ENCODE results near the gene GCSAM. TPM values are rescaled to one million over a fixed set of nuclear protein-coding genes. Genes with fewer than 3 reads are reported as not detected.

Gene GCSAM, protein sequence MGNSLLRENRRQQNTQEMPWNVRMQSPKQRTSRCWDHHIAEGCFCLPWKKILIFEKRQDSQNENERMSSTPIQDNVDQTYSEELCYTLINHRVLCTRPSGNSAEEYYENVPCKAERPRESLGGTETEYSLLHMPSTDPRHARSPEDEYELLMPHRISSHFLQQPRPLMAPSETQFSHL
- 1 to 10 TPM; 1.4 to 1.8 (median 1.5) TPM for polyA plus RNA-seq (ENCODE audit: insufficient read length in 4 of 4)

- DNase-seq (ENCODE audit: low read depth in 4 of 4, low spot score in 3 of 4) = no peak
Observed at GRCh38 chr3:112132975-112133448, at the start of gene GCSAM. Gene GCSAM, minus strand, starts transcription at chr3:112133248. Its CDS starts 128 bp downstream, at chr3:112133120.

DNA sequence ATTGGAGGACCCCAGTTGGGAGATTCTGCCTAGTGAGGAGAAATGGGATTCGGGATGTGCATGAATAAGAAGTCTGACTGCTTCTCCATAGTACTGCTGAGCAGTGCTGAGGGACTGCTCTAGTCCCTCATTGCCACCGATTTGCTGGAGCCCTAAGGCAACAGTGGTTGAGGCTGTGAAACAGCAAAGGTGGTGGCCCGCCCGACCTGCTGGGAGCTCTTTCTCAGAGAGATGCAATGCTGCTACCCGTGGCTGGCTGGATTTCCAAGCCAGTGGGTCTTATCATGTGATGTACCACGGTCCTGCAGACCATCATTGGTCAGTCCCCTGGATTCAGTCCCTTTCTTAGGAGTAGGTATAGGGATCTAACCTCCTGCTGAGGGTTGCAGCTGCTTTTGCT is 42.6 kb upstream of the GCSAM start:
- no peak for DNase-seq (ENCODE audit: low read depth in 4 of 4, low spot score in 3 of 4)

DNA sequence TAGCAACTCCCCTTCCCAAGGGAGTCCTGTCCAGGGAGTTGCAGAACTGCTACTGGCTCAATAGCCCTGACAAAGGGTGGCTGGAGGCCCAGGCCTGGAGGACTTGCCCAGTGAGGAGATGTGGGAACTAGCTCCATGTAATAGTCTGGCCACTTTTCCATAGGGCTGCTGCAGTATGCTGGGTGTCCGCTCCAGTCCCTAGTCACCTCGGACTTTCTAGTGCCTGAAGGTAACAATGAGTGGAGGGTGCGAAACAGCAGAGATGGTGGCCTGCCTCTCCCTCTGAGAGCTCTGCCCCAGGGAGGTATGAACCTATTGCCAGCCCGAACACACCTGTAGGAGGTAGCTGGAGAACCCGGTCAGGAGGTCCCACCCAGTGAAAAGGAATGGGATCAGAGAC is 42.0 kb upstream of the GCSAM start:
- DNase-seq (ENCODE audit: low read depth in 4 of 4, low spot score in 3 of 4) = no peak

DNA sequence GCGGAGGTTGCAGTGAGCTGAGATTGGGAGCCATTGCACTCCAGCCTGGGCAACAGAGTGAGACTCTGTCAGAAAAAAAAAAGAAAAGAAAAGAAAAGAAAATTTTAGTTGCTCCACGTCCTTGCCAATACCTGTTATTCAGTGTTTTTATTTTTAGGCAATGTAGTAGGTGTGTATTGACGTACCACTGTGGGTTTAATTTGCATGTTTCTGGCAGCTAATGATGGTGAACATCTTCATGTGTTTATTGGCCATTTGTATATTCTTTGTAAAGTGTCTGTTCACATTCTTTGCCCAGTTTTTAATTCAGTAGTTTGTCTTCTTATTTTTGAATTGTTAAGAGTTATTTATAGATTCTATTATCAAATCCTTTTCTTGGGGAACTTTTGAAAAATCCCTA is 38.1 kb upstream of the GCSAM start:
- no peak for DNase-seq (ENCODE audit: low read depth in 4 of 4, low spot score in 3 of 4)

GRCh38 chr3:112170046-112170445 is 37.0 kb upstream of the GCSAM start:
- DNase-seq (ENCODE audit: low read depth in 4 of 4, low spot score in 3 of 4) = no peak

- DNase-seq (ENCODE audit: low read depth in 4 of 4, low spot score in 3 of 4) = no peak
Observed at GRCh38 chr3:112167758-112168157, 34.7 kb upstream of the GCSAM start.

GRCh38 chr3:112149136-112149535 is 16.1 kb upstream of the GCSAM start:
- DNase-seq (ENCODE audit: low read depth in 4 of 4, low spot score in 3 of 4) = no peak

- no peak for DNase-seq (ENCODE audit: low read depth in 4 of 4, low spot score in 3 of 4)
Observed at GRCh38 chr3:112143689-112144088, 10.6 kb upstream of the GCSAM start.

GRCh38 chr3:112143251-112143650 is 10.2 kb upstream of the GCSAM start:
- DNase-seq (ENCODE audit: low read depth in 4 of 4, low spot score in 3 of 4) = no peak

DNA sequence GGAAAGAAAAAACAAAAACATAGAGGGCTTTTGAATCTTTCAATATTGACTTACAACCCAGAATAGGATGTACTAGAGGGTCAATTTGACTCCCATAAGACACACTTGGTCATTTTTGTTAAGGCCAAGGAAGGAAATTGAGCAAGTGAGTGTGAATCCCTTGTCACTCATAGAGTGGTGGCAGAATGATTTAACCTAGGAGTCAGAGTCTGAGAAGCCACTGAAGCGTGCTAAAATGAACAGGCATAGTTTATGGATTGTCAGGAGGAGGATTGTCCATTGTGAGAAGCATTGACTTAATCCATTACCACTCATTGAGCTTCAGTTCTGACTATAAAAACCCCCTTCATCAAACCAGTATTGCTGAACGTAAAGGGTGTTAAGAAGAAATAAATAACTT is 8.2 kb upstream of the GCSAM start:
- DNase-seq (ENCODE audit: low read depth in 4 of 4, low spot score in 3 of 4) = no peak

DNA sequence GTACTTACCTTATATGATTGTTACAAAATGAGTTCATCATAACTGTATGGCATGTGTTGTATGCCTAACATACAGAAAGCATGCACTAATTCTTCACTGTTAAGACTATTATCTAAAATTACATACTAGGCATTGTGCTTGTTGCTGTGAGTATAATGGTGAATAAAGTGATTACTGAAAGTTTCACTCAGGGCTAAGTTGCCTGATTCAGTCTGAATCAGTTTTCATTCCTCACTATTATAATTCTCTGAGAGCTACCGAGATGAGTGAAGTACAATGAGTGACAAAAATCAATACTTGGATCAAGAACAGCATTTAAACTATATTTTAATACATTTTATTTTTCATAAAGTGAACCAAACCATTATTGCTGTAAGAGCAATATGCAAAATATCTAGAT is 7.5 kb upstream of the GCSAM start:
- no peak for DNase-seq (ENCODE audit: low read depth in 4 of 4, low spot score in 3 of 4)

GRCh38 chr3:112138219-112138969 is 5.3 kb upstream of the GCSAM start:
- DNase-seq (ENCODE audit: low read depth in 4 of 4, low spot score in 3 of 4) = no peak

DNA sequence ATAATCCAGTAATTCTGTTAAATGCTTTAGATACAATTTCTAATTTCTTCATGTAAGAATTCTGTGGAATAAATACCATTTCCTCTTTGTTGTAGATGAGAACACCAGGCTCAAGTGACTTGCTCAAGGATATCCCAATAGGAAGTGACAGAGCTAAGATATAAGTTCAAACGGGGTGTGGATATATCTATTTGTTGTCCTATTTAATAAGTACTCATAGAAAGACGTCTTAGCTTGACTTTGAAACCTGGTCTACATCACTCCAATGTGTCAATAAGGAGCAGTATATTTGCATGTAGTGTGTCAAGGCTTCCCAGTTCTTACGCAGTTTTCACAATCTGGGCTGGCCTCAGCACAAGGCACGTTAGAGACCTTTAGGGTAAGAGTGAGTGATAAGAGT is 4.7 kb upstream of the GCSAM start:
- no peak for DNase-seq (ENCODE audit: low read depth in 4 of 4, low spot score in 3 of 4)

DNA sequence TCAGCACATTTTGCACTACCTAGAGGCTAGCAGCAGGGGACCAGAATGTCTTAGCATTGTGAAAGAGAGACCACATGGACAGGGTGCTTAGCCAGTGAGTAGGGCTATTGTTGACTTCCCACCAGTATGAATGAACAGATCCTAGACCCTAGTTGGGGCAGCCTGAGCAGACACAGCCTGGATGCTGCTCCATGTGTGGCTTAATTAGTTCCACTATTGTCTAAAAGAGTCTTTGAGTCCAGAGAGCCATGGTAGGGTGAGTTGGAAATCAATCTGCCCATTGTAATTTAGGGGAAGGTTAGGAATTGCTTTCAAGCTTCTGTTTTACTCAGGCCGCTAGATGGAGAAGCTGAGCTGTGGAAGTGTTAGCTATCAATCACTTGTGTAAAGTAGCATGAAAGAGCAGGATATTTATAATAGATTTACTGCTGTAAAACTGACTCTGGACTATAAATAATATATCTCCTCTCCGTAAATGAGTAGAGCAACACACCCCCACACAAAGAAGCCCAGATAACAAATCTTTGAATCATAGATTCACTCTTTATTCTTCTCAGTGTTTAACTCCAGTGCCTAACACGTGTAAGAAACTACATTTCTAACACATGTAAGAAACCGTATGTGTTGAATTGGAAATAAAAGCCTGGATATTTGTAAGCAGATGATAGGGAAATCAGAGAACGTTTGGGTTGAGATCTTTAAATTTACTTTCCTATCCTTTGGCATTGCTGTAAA is 4.1 kb upstream of the GCSAM start:
- peak in 3 of 4 donors; percentile 32 to 54 (median 53) for DNase-seq (ENCODE audit: low read depth in 4 of 4, low spot score in 3 of 4)

DNA sequence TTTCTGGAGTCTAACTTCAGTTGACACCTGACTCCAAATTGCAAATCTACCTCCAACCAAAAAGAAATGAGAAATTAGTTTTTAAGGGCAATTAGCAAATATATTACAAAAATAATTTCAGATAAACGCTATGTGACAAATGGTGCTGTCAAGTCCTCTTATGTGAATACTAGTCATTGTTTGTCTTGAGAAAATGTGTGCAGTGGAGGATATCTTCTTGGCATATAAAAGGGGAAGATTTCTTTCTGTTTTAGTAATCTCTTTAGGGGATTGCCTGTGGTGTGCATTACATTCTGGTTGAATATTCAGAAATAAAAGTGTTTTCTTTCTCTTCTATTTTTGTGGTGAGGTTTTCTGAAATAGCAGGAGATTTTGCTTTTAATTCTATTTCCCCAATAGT is 3.0 kb upstream of the GCSAM start:
- DNase-seq (ENCODE audit: low read depth in 4 of 4, low spot score in 3 of 4) = no peak

DNA sequence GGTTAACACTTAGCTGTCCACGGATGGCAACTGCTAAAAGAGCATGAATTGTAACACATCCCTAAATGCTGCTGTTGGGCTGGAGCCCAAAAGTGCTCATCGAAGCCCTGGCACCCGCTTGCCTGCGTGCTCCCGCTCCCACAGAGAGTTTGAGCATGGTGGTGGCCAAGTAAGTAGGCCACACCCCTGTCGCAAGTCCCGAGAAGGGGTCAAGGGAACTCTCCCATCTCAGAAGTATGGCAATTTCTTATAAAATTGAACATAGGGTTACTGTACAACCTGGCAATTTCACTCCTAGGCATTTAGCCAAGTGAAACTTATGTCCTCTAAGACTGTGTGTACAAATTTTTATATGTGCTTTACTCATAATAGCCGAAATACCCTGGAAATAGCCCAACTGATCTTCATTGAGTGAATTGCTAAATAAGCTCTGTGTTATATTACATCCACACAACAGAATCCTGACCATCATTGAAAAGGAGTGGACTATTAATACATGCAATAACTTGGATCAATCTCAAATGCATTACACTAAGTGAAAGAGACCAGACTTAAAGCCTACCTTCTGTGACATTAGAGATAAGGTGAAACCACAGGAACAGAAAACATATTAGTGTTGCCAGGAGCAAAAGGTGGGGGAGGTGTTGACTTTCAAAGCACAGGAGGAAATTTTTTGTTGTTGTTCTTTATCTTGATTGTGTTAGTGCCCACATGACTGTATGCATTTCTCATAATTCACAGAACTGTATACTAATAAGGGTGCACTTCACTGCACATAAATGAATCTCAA is 1.5 kb upstream of the GCSAM start:
- no peak for DNase-seq (ENCODE audit: low read depth in 4 of 4, low spot score in 3 of 4)

DNA sequence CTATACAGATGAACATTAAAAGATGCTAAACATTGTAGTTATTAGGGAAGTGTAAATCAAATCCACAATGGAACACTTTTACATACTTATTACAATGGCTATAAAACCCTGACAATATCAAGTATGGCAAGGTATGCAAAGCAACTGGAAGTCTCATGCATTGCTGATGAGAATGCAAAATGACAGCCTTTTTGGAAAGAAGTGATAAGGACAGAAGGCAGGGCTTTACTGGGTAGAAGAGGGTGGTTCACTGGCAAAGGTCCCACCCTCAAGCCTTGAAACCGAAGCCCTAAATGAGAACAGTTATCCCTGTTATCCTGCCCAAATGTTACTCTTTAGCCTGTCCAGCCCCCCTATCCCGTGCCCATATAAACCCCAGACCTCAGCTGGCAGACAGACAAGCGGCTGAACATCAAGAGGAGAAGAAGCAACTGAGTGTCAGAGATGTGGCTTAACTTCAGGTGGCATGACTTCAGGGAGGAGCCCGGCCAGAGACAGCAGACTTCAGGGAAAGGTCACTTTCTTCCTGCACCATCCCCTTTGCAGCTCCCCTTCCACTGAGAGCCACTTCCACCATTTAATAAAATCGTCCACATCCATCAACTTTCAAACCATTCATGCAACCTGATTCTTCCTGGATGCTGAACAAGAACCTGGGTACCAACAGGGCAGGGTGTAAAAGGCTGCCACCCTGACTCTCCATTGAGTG is 732 bp upstream of the GCSAM start:
- no peak for DNase-seq (ENCODE audit: low read depth in 4 of 4, low spot score in 3 of 4)

DNA sequence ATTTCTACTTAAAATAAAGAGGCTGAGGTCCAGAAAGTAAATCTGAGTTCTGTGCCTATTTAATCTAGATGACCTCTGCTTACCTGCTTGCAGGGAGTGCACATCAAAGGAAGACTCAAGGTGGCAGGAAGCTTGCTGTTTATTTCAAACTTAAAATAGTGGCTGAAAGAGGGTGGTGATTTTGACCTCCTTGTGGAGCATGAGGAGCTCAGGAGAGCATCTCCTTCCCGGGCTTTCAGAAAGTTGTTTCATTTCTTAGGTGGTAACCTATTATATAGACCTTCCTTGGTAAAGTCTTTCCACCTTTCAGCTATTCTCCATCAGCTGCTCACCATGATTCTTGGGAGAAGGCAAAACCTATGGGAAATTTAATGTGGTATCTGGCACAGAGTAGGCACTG is 494 bp downstream of the GCSAM start:
- no peak for DNase-seq (ENCODE audit: low read depth in 4 of 4, low spot score in 3 of 4)

DNA sequence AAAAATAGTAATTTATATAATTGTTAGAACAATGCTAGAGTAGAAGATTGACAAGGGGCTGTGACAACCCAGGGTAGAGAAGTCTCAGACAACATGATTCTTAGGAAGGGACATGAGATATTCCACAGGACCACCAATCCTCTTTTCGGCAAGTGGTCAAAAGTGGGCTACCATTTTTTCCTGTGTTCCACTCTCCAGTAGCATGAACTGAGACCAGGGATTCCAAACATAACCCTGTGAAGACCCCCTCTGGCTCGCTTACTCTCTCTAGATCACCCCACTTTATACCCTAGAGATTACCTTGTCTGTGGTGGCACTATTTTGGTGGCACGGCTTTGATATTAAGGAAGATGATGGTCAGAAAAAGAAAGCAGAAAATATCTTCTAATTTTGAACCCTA is 960 bp downstream of the GCSAM start:
- no peak for DNase-seq (ENCODE audit: low read depth in 4 of 4, low spot score in 3 of 4)

DNA sequence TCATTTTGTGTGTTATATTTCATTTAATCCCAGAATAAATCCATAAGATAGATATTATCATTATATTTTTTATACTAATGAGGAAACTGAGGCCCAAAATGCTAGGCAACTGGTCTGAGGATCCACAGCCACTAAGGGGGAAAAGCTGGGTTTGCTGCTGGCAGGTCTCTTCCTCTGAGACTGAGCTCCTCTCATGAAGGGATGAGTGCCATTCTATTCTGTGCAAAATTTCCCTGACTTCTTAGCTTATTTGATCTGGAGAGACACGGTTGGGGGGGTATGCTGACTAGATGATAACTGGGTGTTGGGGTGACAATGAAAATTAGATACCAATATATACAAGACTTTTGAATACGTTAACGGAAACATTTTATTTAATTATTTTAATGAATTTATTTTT is 1.9 kb downstream of the GCSAM start:
- no peak for DNase-seq (ENCODE audit: low read depth in 4 of 4, low spot score in 3 of 4)
